LoVo (cell line): ENCODE results near the gene HLA-DOB.

ENCODE experiments used
- DNase-seq: peaks from one replicate; pipeline ENCODE4 v3.0.0-alpha.2; 2016; ENCODE audit warnings: low spot score

HLA-DOB gene

DNA sequence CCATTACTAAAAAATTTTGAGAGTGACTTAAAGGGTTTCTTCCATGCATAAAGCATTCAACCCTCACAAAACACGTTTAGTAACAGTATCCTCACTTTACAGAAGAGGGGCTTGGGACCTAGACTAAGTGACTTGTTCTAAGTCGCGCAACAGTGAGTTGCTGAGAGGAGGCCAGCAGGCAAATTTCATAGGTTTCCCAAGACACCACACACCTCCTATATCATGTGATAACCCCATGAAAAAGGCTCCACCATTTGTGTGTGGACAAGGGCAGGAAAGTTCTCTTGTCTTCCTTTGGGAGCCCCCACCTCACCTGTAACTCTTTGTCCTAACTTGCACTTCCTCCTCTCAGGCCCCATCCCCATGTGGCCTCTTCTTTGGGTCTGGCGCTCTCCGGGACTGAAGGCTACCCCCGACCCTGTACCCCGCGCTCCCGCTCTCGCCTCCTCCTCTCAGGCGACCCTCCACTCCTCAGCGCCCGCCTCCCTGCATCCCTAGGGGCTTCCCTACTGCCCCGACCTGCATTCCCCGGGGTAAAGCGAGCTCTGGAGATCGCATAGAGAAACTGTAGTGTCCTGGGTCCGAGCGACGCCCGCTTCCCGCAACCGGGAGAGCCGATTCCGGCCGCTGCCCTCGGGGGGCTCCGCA is 26.7 kb upstream of the HLA-DOB start:
- DNase-seq: no peak

DNA sequence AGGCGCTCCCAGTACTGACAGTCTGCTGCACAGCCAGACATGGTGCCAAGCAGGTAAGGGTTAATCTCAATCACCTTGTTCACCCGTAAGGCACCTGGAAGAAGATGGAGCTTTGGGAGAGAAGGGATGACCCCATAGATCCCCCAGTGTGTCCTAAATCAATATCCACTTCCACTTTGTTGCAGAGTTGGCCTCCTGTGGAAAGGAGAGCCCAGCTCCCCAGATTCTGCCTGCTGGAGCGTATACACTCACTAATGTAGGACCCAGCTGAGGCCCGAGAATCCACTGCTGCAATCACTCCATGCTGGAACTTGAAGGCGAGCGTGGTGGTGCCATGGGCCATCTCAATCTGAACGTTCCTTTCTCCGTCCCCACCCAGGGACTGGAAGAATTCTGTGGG is 25.9 kb upstream of the HLA-DOB start:
- no peak for DNase-seq

DNA sequence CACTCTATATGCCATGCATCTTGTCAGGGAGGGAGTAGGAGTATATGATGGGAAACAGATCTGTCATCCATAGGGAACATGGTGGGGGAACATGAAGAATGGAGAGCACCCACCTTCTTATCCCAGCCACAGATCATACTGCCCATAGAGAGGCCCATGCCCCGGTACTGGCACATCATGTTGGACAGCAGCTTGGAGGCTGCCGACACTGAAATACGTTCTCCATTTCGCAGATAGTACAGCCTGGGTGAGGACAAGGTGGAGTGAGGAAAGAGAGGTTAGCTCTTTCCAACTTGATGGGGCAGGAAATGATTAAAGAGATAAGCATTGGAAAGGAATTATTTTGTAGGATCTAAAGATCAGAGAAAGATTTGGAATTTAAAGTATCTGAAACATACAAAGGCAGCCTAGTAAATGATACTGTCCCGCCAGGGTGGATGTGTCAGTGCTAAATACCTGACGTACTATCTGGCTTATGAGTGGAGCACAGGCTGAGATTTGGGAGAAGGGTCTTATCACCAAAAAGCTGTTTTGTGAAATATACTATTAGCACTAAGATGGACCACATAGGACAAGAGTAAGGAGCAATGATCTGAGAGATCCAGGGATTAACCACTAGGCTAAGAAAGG is 25.3 kb upstream of the HLA-DOB start:
- DNase-seq: no peak

DNA sequence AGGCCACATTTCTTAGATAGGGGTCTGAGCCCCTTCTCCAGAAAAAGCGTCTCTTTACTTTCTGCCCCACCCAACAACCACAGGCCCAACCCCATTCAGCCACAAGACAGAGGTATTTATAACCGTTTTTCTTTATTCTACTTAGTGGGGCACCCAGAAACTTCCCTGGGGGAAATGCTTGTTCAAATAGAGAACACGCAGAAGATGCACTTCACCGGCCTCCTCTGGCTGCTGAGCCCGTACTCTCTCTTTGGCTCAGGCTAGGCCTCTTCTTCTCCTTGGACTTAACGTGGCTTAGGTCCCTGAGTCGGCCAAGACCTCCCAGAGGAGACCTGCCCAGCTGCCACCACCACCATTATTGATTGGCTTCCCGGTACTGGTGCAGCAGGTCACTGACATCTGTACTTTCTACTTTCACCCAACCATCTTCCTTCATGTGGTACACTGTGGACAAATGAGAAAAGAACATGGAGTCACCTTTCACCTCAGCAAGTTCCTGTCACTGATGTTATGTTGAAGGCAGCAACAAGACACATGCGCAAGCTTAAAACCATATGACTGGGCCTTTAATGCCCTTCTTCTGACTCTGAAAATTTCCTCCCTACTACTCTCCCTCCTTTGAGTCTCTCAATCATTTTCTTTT is 23.9 kb upstream of the HLA-DOB start:
- no peak for DNase-seq

DNA sequence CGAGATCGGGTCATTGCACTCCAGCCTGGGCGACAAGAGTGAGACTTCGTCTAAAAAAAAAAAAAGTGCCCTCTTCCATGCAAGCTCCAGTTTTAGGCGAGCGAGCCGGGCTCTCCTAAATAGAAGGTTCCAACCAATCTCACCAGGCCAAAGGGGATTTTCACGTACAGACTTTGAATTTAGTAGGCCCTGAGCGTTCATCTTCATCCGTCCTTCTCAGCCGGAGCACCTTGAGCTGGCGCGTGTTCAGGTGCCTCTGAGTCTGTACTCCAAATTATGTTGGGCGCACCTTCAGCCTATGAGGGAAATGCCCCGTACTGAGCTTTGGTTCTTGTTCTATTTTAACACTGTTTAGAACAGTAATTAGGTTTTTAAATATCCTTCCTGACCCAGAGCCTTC is 22.6 kb upstream of the HLA-DOB start:
- DNase-seq: no peak

DNA sequence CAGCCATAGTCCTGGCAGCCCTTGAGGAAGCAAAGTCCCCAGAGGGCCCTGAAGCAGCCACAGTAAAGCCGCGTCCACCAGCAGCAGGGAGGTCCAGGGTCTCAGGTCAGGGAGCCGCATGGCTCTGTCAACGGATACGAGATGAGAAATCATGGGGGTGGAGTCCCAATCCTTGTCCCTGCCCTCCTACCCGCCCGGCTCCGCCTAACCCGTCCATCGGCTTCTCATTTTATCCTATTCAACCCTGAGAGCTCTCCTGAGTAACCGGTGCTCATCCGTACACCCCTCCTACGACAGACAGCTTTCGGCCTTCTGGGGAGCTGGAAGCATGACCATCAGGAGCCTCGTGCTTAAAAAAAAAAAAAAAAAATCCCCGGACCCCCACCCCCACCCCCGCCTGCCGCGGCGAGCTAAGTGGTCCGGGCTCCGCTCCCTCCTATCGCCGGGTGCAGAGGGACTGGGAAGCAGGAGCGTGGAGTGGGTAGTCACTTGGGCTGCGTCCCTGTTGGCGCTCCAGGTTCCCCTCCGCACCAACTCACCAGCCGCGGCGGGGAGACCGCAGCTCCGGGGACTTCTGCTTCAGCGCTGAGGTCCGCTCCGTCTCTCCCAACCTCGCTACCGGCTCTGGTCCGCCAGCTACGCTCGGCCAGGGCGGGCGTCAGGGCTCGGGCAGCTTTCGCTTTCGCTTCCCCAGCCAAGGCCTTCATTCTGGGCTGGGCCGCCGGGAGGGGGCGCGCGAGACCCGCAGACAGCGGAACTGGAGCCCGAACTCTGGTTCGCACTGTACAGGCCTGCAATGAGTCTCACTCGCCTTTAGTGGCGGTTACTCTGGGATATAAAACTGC is 21.5 kb upstream of the HLA-DOB start, which contains the start of gene TAP2:
Gene TAP2, minus strand, starts transcription at position 626 of the 845 bp plus-strand sequence. Its CDS starts 506 bp downstream, at position 120.
- peak; percentile 91 for DNase-seq

DNA sequence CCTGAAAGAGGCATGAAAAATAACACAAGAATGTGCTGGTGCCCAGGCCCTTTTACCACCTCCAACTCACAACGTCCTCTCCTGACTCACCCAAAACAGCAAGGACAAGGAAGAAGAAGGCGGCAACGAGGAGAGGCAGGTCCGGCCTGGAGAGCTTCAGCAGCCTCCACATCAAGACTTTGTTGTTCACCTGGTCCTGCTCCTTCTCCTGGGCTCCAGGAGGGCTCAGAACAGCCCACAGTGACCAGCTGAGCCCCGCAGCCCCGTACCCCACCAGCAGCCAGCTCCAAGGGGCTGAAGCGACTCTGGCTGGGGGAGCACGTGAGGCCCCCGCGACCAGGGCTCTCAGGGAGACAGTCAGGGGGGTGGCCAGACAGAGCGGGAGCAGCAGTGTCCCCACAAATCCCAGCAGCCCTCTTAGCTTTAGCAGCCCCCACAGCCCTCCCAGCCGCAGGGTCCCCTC is 20.9 kb upstream of the HLA-DOB start:
- DNase-seq: peak; percentile 29

DNA sequence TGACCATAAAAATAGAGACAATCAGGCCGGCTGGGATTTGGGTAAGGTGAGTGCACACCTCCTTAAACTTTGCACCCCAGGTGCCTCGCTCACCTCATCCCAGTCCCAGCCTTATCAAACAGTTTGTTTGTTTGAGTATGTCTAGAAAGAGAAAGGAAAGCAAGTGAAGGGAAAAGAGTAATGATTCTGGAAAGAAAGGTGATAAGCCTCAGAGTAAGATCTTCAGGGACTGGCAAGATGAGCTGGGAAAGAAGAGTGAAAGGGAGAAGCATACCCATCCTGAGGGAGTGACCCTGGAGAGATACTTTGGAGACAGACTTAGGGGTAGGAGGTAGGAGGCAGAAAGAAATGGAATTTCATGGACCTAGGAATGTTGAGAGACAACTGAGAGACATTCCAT is 20.1 kb upstream of the HLA-DOB start:
- no peak for DNase-seq

DNA sequence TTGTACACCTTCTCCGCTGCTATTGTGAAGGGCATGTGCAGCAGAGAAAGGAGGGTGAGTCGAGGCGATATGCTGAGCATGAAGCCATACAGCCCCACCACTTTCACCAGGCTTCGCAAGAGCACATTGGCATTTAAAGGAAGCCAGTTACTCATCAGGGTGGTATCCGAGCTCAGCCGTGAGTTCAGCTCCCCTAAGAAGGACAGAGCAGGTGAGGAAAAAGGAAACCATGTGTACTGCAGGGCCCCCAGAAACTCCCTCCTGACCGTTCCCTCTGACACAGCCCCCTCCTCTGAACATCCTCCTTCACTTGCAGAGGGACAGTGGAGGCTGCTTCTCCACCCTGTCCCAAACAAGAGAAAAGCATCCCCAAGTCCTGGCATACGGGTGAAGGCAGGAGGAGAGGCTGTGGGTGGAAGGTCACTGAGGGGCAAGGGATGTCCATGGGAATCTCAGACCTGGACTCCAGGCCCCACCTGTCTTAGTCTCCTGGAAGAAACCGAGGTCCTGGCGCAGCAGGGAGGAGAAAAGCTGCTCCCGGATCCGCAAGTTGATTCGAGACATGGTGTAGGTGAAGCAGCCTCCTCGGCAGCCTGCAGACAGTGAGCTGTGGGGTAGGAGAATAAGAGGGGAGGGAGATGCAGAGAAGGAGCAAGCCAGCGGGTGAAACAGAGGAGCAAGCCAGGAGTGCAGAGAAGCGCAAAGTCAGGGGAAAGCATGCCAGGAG is 18.5 kb upstream of the HLA-DOB start:
- no peak for DNase-seq

DNA sequence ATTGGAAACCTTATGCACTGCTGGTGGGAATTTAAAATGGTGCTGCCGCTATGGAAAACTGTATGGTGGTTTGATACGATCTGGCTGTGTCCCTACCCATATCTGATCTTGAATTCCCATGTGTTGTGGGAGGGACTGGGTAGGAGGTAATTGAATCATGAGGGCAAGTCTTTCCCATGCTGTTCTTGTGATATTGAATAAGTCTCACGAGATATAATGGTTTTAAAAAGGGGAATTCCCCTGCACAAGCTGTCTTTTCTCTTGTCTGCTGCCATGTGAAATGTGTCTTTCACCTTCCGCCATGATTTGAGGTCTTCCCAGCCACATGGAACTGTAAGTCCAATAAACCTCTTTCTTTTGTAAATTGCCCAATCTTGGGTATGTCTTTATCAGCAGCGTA is 16.9 kb upstream of the HLA-DOB start:
- DNase-seq: no peak

DNA sequence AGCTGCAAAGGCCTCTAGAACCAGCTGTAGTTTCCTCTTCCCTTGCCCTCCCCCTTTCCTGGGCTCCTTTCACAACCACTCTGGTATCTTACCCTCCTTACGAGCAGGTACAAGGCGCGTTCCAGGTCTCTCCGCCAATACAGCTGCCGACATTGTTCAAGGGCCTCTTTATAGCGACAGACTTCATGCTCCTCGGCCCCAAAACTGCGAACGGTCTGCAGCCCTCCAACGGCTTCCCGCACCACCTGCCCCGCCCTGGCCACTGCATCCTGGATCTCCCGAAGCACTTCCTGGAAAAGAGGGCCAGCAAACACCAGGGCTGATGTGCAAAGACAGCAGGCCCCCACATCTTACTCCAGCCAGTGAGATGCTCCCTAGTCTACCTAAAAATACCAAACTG is 15.7 kb upstream of the HLA-DOB start:
- DNase-seq: no peak

DNA sequence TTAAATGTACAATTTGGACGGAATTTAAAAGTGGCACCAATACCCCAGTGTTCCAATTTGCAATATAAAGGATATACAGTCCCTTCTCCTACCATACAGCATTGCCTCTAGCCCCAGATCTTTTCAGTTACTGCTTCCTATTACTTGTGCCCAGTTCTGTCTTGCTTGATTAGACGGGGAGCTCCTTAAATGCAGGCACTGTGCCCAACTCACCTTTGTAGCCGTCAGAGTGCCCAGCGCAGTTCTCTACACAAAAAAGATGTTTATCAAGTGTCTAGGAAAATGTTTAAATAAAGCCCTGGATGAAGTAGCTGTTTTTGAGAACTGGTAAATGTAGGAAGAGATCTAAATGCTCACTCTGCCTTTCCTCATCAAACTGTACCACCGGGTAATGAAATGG is 14.1 kb upstream of the HLA-DOB start:
- DNase-seq: no peak

DNA sequence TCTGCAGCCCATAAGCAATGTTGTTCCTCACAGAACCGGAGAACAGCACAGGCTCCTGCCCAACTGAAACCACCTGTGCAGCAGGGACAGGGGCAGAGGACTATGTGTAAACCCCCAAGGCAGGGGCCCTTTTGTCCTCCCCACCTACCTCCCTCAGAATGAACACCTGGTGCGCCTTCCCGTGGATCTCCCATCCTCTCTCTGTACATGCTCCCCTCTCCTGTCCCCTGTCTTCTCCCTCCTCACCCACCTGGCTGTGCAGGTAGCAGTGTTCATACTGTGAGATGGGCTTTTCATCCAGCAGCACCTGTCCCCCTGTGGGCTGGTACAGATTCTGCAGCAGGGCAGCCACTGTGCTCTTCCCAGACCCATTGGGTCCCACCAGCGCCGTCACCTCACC is 13.2 kb upstream of the HLA-DOB start:
- no peak for DNase-seq

DNA sequence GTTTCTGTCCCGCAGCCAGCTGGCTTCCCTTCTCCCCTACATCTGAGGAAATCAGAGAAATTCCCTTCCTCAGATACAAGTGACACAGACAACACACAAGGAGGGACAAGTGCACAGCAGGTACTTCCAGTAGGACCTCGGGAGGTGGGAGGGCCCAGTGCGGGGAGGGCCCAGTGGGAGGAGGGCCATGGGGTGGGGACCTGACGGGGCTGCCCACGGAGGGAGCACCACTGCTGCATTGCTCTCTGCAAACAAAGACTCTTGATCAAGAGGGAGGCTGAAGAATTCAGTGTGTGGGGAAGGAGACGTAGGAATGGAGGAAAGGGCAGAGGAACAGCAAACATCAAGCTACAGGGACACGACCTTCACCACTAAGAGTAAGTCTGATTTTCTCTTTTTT is 12.7 kb upstream of the HLA-DOB start:
- DNase-seq: no peak

DNA sequence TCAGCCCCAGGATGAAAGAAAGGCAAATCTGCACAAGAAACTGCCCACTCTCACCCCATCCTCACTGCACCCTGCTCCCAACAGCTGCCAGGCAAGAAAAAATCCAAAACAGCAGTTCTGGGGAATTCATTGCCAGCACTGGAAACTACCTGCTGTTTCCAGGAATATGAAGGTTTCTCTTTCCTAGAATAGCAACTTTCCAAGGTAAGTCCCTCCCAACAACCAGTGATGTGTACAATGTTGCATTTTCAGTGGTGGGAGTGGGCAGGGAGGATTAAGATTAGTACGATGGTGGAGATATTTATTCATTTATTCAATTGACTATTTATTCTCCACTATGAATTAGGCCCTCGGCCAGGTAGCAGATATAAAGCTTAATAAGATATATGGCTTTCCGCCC is 10.2 kb upstream of the HLA-DOB start:
- no peak for DNase-seq

DNA sequence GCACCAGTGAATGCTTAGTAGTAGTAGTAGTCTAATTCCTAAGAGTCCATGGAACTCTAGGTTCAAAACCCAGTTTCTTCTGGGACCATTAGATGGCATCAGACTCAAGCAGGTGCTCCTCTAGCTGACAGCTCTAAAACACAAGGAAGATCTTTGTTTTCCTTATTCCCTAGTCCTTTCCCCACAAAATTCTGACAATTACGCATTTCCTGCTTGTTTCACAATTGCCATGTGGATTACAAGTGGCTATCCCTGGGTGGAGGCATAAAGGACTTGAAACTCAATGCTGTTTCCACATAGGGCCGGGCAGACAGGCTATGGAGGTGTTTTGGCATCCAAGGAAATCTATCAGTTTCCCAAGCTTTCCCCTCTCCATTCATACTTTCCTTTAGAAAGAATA is 9.2 kb upstream of the HLA-DOB start:
- peak; percentile 16 for DNase-seq

DNA sequence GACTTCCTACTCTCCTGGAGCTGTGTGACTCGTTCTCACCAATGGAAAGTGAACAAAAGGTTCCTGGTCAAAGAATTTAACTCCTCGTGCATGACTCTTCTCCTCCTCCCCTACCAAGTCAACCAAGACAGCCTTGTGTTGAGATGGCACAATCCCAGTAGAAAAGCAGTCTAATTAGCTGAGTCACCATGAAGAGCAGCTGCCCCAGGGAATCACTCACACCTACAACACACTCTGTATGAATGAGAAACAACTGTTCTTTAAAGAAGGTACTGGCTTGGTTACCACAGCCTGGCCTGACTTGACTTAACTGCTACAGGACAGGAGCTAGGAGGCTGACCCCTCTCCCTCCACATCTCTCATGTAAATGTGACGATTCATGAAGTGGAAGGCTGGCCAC is 2.9 kb upstream of the HLA-DOB start:
- peak; percentile 34 for DNase-seq

DNA sequence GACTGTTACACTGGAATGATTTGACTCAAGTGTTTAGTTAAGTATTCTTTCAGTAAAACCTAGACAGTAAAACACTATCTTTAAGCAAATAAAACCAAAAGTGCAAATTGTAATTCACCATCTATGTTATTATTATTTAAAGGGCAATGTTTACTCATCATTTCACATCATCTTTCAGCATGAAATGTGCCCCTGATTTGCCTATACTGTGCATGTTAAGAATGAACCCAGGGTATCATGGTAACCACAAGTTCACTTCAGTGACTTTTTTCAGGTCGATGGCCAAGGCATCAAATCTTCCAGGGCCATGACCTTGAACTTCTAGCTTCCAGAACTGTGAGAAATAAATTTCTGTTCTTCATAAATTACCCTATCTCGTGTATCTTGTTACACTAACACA is 2.1 kb upstream of the HLA-DOB start:
- no peak for DNase-seq

DNA sequence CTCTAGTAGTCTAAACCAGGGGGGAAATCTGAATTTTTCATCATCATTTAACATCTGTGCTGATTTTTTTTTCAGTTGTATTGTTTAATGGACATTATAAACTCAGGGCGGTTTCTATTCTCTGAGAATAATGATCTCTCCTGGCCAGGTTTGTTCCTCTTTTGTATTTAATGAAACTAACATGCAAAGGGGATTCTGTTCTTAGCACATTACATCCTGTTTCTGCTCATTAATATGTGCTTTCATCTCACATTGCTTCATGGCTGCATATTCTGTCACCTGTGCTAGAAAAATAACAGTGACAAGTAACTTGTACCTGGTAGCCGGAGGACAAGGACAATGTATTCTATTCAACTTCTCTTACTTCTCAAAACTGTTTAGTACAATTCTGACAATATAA is 806 bp downstream of the HLA-DOB start:
- no peak for DNase-seq

DNA sequence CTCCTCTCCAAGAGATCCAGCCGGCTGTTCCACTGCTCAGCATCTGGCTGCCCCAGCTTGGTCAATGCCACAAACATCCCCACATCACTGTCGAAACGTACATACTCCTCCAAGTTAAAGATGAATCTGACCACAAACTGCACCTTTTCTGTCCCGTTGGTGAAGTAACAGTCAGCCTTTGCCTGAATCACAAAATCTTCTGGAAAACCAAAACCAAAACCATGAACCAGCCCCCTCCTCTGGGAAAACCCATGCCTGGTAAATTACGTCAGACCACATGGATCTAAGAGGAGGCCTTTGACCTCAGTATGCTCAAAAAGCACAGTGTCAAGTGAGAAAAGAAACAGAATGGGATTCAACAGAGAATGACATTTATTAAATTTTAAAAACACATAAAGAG is 1.7 kb downstream of the HLA-DOB start:
- no peak for DNase-seq

DNA sequence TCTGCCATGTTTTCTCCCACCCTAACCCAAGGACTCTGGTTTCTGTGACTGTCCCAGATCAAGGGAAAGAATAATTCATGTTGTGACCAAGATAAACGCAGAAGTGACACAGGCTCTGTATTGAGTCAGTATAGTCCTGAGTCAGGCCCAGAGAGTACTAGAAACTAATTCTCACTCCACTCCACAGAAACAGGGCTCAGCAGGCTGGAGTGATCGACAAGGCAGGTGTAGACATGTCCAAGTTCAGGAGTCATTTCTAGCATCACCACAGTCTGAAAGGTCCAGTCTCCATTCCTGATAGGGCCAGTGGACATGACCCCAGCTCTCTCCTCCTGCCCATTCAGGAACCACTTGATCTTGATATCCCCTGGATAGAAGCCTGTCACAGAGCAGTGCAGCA is 2.7 kb downstream of the HLA-DOB start:
- no peak for DNase-seq

DNA sequence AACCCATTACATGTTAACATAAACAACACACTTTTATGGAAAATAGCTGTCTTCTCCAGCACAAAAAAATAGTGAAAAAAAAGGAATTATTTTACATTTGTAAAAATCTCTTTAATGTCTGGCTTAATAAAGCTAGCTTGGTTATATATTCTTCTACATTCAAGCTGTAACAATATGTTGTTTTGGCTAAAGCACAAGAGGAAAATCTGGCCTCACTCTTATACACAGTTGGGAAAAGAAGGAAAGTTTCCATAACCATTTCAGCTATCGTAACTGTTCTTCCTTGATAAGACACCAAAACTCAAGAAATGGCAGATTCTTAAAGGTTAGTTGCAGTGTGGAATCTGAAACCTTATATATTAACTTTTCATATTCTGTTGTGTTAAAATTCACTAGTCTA is 7.6 kb downstream of the HLA-DOB start:
- no peak for DNase-seq
